Activated CD4-positive, CD25-positive, alpha-beta regulatory T cell treated with anti-CD3 and anti-CD28 coated beads, Interleukin-2, amount 50 U/mL, for 24 hours (primary cell): ENCODE data around the gene CELF4.

Experiments
- ATAC-seq, 2 donors: fragments of 150-1000 bp; cut with Tn5 transposase; one replicate each; pipeline ENCODE4 v1.10.0; 2021; ENCODE audit warnings: mild to moderate bottlenecking in 1 of 2, moderate library complexity in 1 of 2

The CELF4 gene

GRCh38 chr18:37545461-37546271 is 19.9 kb downstream of the CELF4 start:
- no peak for ATAC-seq

- ATAC-seq: no peak
Measured at GRCh38 chr18:37544713-37545112, 20.9 kb downstream of the CELF4 start.

GRCh38 chr18:37544217-37544616 is 21.4 kb downstream of the CELF4 start:
- ATAC-seq: no peak

GRCh38 chr18:37543321-37543720 is 22.3 kb downstream of the CELF4 start:
- no peak for ATAC-seq

- ATAC-seq: no peak
Measured at GRCh38 chr18:37541517-37541916, 24.1 kb downstream of the CELF4 start.

GRCh38 chr18:37540424-37541138 is 25.0 kb downstream of the CELF4 start:
- no peak for ATAC-seq

- no peak for ATAC-seq
Measured at GRCh38 chr18:37539236-37539635, 26.4 kb downstream of the CELF4 start.

- ATAC-seq: no peak
Measured at GRCh38 chr18:37538526-37539205, 26.9 kb downstream of the CELF4 start.

- ATAC-seq: no peak
Measured at GRCh38 chr18:37537868-37538525, 27.6 kb downstream of the CELF4 start.

- no peak for ATAC-seq
Measured at GRCh38 chr18:37536656-37537055, 28.9 kb downstream of the CELF4 start.

GRCh38 chr18:37535968-37536367 is 29.6 kb downstream of the CELF4 start:
- ATAC-seq: no peak

- no peak for ATAC-seq
Measured at GRCh38 chr18:37534627-37535026, 31.0 kb downstream of the CELF4 start.

- no peak for ATAC-seq
Measured at GRCh38 chr18:37533647-37534584, 31.7 kb downstream of the CELF4 start.

- ATAC-seq: no peak
Measured at GRCh38 chr18:37532917-37533316, 32.7 kb downstream of the CELF4 start.

- ATAC-seq: no peak
Measured at GRCh38 chr18:37529863-37530262, 35.7 kb downstream of the CELF4 start.

- no peak for ATAC-seq
Measured at GRCh38 chr18:37529296-37529695, 36.3 kb downstream of the CELF4 start.

GRCh38 chr18:37527395-37527794 is 38.2 kb downstream of the CELF4 start:
- ATAC-seq: no peak

GRCh38 chr18:37525262-37525585 is 40.4 kb downstream of the CELF4 start:
- ATAC-seq: no peak

GRCh38 chr18:37524498-37525261 is 40.9 kb downstream of the CELF4 start:
- ATAC-seq: no peak

GRCh38 chr18:37524139-37524497 is 41.5 kb downstream of the CELF4 start:
- no peak for ATAC-seq
